Heart left ventricle (tissue), 16 donors: Measurements from ENCODE around the gene ARHGEF17. TPM values are rescaled to one million over a fixed set of nuclear protein-coding genes. Genes with fewer than 3 reads are reported as not detected.

Experiments
- ATAC-seq, 4 donors: fragments of 200-7000 bp; cut with Tn5 transposase; one replicate each; pipeline ENCODE4 v1.9.1; 2020 to 2022; ENCODE audit warnings: moderate library complexity in 4 of 4, mild to moderate bottlenecking in 3 of 4, moderate number of reproducible peaks in 1 of 4
- DNase-seq, 5 donors: peaks; one replicate each; pipeline ENCODE4 v3.0.0-alpha.2; 2020
- H3K27ac ChIP-seq, 12 donors: fragments of 200-600 bp; sonication (generic) in 4 of 12; one replicate each; pipeline versions ENCODE4 v1.5.0 to v1.8.0; 2016 to 2022; ENCODE audit warnings: mild to moderate bottlenecking in 2 of 12
- H3K27me3 ChIP-seq, 9 donors: fragments of 200-600 bp; sonication (generic) in 2 of 9; one replicate each; pipeline versions ENCODE4 v1.5.1 to v1.8.0; 2016 to 2022; ENCODE audit warnings: mild to moderate bottlenecking in 3 of 9
- H3K36me3 ChIP-seq, 9 donors: fragments of 200-600 bp; sonication (generic) in 2 of 9; one replicate each; pipeline versions ENCODE4 v1.5.0 to v1.8.0; 2018 to 2022; ENCODE audit warnings: mild to moderate bottlenecking in 2 of 9
- H3K4me1 ChIP-seq, 12 donors: fragments of 200-600 bp; sonication (generic) in 4 of 12; one replicate each; pipeline versions ENCODE4 v1.5.0 to v1.8.0; 2016 to 2022; ENCODE audit warnings: mild to moderate bottlenecking in 3 of 12
- H3K4me3 ChIP-seq, 12 donors: fragments of 200-600 bp; sonication (generic) in 4 of 12; one replicate each; pipeline versions ENCODE4 v1.5.0 to v1.8.0; 2017 to 2022; ENCODE audit warnings: mild to moderate bottlenecking in 9 of 12, moderate library complexity in 4 of 12
- H3K9me3 ChIP-seq, 12 donors: fragments of 200-600 bp; sonication (generic) in 4 of 12; one replicate each; pipeline versions ENCODE4 v1.5.0 to v1.8.0; 2016 to 2022; ENCODE audit warnings: mild to moderate bottlenecking in 1 of 12
- CTCF ChIP-seq, 12 donors: fragments of 200-600 bp; sonication (generic) in 4 of 12; IDR thresholded peaks; one replicate each; pipeline versions ENCODE4 v1.5.0 to v1.8.0; 2018 to 2022; ENCODE audit warnings: antibody characterized with exemption in 12 of 12, mild to moderate bottlenecking in 5 of 12
- POLR2A ChIP-seq, 2 donors: fragments of 450-650 bp; IDR thresholded peaks; one replicate each; pipeline ENCODE4 v1.6.1; 2017; ENCODE audit warnings: antibody characterized with exemption in 2 of 2, mild to moderate bottlenecking in 2 of 2, moderate library complexity in 2 of 2
- WGBS, 4 donors: extraction: QIAGEN DNeasy Blood & Tissue Kit in 2 of 4; methylation state at CpG; one replicate each; pipeline versions ENCODE4 v1.1.5 to v1.1.7; 2013 to 2018; 5-methylcytosine and 5-hydroxymethylcytosine counted together
- intact Hi-C, 10 donors: fragments of 100-400 bp; cut with DNase I; formaldehyde crosslinking; loops; one replicate each; pipeline versions ENCODE4 v1.11.1 to v1.14.2; 2022
- polyA plus RNA-seq, 2 donors: library from polyadenylated mRNA; stranded (reverse); fragments of 200-250 nt; gene quantifications; one replicate each; pipeline ENCODE4 v1.2.3, GENCODE V29; 2013
- total RNA-seq, 9 donors: library from RNA; depleted of rRNA in 2 of 9; stranded (reverse); fragments of >200 nt in 2 of 9; fragmentation: NEBNext Ultra II Directional in 3 of 9; extraction: Animal tissue kit (Norgen Biotek cat#: 25700) in 3 of 9; gene quantifications; one replicate each; pipeline versions ENCODE4 v1.1.0 to v1.2.4, GENCODE V29; 2016 to 2023
- donor health status: ischemic (EF 13 %, LVEDD 7.1; RV severe dilation, severe dysfunction).
- donor health status: healthy with polysubstance abuse.
- donor health status: DM: no; HTN: yes; CAD: no.
- donor health status: DM: no; HTN: no; CAD: no.
- donor health status: ischemic (EF 25% LVEDD 6.9; RV normal size, moderate dysfunction).
- donor health status: ischemic (EF 25% LVEDD 5.7; RV mildly dilated, moderate dysfunction).
- donor health status: healthy.
- donor health status: DM: yes; HTN: yes; CAD: no.
- donor health status: ischemic (EF 35%, LVEDD 5.7; RV mildly dilated, moderate dysfunction).
- donor health status: nonischemic (EF 11% LVEDD 7.7; RV severe dilation, severe dysfunction).
- donor health status: DM: yes; HTN: yes; CAD: no.
- donor health status: PGD.
- donor health status: ischemic (EF 29% LVEDD 5.4; RV normal size, mild dysfunction).
- donor health status: nonischemic (EF 23%, LVEDD 6.1; RV moderate dilation, normal function).

The ARHGEF17 gene
- total and polyA plus RNA-seq, 11 donors = 27.5 to 83.9 (median 56.5) TPM

- ATAC-seq (peak; percentile 5 to 23 (median 8)), DNase-seq (no peak)
- H3K9me3 ChIP-seq = no peaks in the 10 kb centered on the region
- intact Hi-C loops = no loop called here
- peak overlapping the region in 1 of 12 donors; percentile 15 for H3K4me3 ChIP-seq
- TF ChIP-seq POLR2A (IDR thresholded peaks at IDR 0.05) (no peak), CTCF (IDR thresholded peaks at IDR 0.05) (peak in 5 of 12 donors; percentile 6 to 31 (median 19))
- WGBS, 4 donors = 75 to 83% (median 81%) methylated on average over 12 to 19 of the region's 19 CpGs
- no peaks in the 10 kb centered on the region for H3K27me3 ChIP-seq
- H3K36me3 ChIP-seq = peaks cover 6 to 99% (median 91%) of the 10 kb centered on the region in 9 donors
- peak overlapping the region in 11 of 12 donors; percentile 5 to 61 (median 47) for H3K27ac ChIP-seq
- H3K4me1 ChIP-seq = peaks cover 0 to 25% (median 6%) of the 10 kb centered on the region in 12 donors
These were observed 52.1 kb downstream of the ARHGEF17 start for GRCh38 chr11:73359930-73360742.

- no peaks in the 10 kb centered on the region for H3K9me3 ChIP-seq
- H3K27ac ChIP-seq = peak overlapping the region in 2 of 12 donors; percentile 30 to 60
- peaks cover 9 to 99% (median 93%) of the 10 kb centered on the region in 9 donors for H3K36me3 ChIP-seq
- WGBS, 4 donors = 92 to 96% (median 94%) methylated on average over 8 of the region's 8 CpGs
- no peaks in the 10 kb centered on the region for H3K27me3 ChIP-seq
- no peak for ATAC-seq
- no peak overlapping the region for H3K4me3 ChIP-seq
- intact Hi-C loops = no loop called here
- peaks cover 0 to 30% (median 10%) of the 10 kb centered on the region in 12 donors for H3K4me1 ChIP-seq
- DNase-seq = no peak
- peak in 1 of 12 donors; percentile 2 for TF ChIP-seq CTCF (IDR thresholded peaks at IDR 0.05)
- TF ChIP-seq POLR2A (IDR thresholded peaks at IDR 0.05) = no peak
These were observed 52.8 kb downstream of the ARHGEF17 start for GRCh38 chr11:73360743-73361369.

GRCh38 chr11:73361953-73362776 is 54.1 kb downstream of the ARHGEF17 start:
- TF ChIP-seq POLR2A (IDR thresholded peaks at IDR 0.05) (no peak), CTCF (IDR thresholded peaks at IDR 0.05) (no peak)
- H3K4me1 ChIP-seq = peaks cover 0 to 41% (median 14%) of the 10 kb centered on the region in 12 donors
- no peaks in the 10 kb centered on the region for H3K9me3 ChIP-seq
- H3K4me3 ChIP-seq = no peak overlapping the region
- H3K36me3 ChIP-seq = peaks cover 6 to 99% (median 87%) of the 10 kb centered on the region in 9 donors
- no peaks in the 10 kb centered on the region for H3K27me3 ChIP-seq
- ATAC-seq (no peak), DNase-seq (no peak)
- WGBS, 4 donors = 77 to 84% (median 82%) methylated on average over 9 to 70 of the region's 70 CpGs
- H3K27ac ChIP-seq = no peak overlapping the region
- intact Hi-C loops = no loop called here
